K562 (cell line): ENCODE measurements around the gene FAM187B. TPM values are rescaled to one million over a fixed set of nuclear protein-coding genes. Genes with fewer than 3 reads are reported as not detected.

Experiments
- CC2D1A ChIP-seq: fragments of 450-650 bp; IDR thresholded peaks from 2 replicates; pipeline ENCODE4 v1.6.1; 2017; ENCODE audit warnings: mild to moderate bottlenecking
- FOXO4 ChIP-seq: fragments of 450-650 bp; formaldehyde crosslinking; IDR thresholded peaks from 2 replicates; pipeline ENCODE4 v1.4.0; 2020; ENCODE audit warnings: mild to moderate bottlenecking, moderate library complexity
- HMBOX1 ChIP-seq: sonication (generic); IDR thresholded peaks from 2 replicates; pipeline ENCODE4 v1.6.1; 2016
- IFI16 ChIP-seq: fragments of 250-450 bp; sonication (Bioruptor Pico); IDR thresholded peaks from 2 replicates; pipeline ENCODE4 v2.1.2; 2022; ENCODE audit warnings: mild to moderate bottlenecking, inconsistent platforms
- L3MBTL2 ChIP-seq: fragments of 450-650 bp; IDR thresholded peaks from 2 replicates; pipeline ENCODE4 v1.6.1; 2016; ENCODE audit warnings: mild to moderate bottlenecking, moderate library complexity
- MEIS2 ChIP-seq: fragments of 450-650 bp; IDR thresholded peaks from 2 replicates; pipeline ENCODE4 v1.6.1; 2014; ENCODE audit warnings: mild to moderate bottlenecking; ENCODE audit not compliant: partially characterized antibody
- MGA ChIP-seq: fragments of 450-650 bp; IDR thresholded peaks from 2 replicates; pipeline ENCODE4 v1.6.1; 2016; ENCODE audit warnings: mild to moderate bottlenecking, moderate library complexity
- MIER1 ChIP-seq: fragments of 450-650 bp; IDR thresholded peaks from 2 replicates; pipeline ENCODE4 v1.6.1; 2016; ENCODE audit warnings: antibody characterized with exemption, mild to moderate bottlenecking, low read depth
- MLX ChIP-seq, 2 experiments: fragments of 450-650 bp in 1 of 2; sonication (generic) in 1 of 2; formaldehyde crosslinking; conservative IDR thresholded peaks; 2 replicates each; pipeline versions ENCODE4 v1.4.0 to v1.8.1; 2020 to 2022; ENCODE audit warnings: mild to moderate bottlenecking in 1 of 2, missing genetic modification reagents in 1 of 2
- PHB ChIP-seq: fragments of 250-450 bp; sonication (Bioruptor Pico); IDR thresholded peaks from 2 replicates; pipeline ENCODE4 v1.5.0; 2021
- ZNF224 ChIP-seq: sonication (generic); formaldehyde crosslinking; IDR thresholded peaks from 2 replicates; pipeline ENCODE4 v1.8.0; 2022; ENCODE audit warnings: mild to moderate bottlenecking, missing genetic modification reagents
- ZNF561 ChIP-seq: fragments of 450-650 bp; formaldehyde crosslinking; conservative IDR thresholded peaks from 2 replicates; pipeline ENCODE4 v1.4.0; 2020; ENCODE audit warnings: mild to moderate bottlenecking, moderate library complexity
- ZNF699 ChIP-seq: fragments of 250-450 bp; sonication (Bioruptor Pico); IDR thresholded peaks from 2 replicates; pipeline ENCODE4 v1.8.0; 2021; ENCODE audit warnings: mild to moderate bottlenecking, moderate library complexity; ENCODE audit not compliant: insufficient replicate concordance
- polyA plus RNA-seq, 8 experiments: library from polyadenylated mRNA; depleted of rRNA in 4 of 8; stranded (reverse) in 5 of 8; unstranded in 3 of 8; fragments of >200 nt; fragmentation: Nextera tagmentation in 2 of 8; fragmentation: Illumina TruSeq in 1 of 8; extraction: Ambion mirVana in 2 of 8; extraction: Trizol in 1 of 8; gene quantifications; 2 replicates each; pipeline versions ENCODE4 v1.2.1 to v1.2.3, GENCODE V29; 2011 to 2014; ENCODE audit warnings: inconsistent platforms in 1 of 8, missing spikeins in 1 of 8
- total RNA-seq, 7 experiments: library from RNA; depleted of rRNA in 6 of 7; stranded (reverse); fragments of >200 nt in 6 of 7; fragmentation: Illumina TruSeq in 2 of 7; extraction: Trizol in 2 of 7; gene quantifications; 2 replicates each; pipeline versions ENCODE4 v1.2.1 to v1.2.3, GENCODE V29; 2011 to 2021; ENCODE audit warnings: low replicate concordance in 1 of 7

The FAM187B gene
- total and polyA plus RNA-seq, 9 of the 15 experiments (the other 6 are each of a cell fraction or from before 2014, with no cell fraction given): 0.04 to 0.09 TPM; not detected in 7

GRCh38 chr19:35247526-35248309 is 19.2 kb upstream of the FAM187B start (continued):
- TF ChIP-seq MGA (peak; percentile 47), CC2D1A (peak; percentile 86), ZNF699 (CRISPR knock-in tag) (no peak), L3MBTL2 (peak; percentile 69), MEIS2 (peak; percentile 43), FOXO4 (CRISPR knock-in tag) (no peak), MLX (CRISPR knock-in tag; conservative IDR thresholded peaks at IDR 0.05) (no peak), MIER1 (peak; percentile 52; the same call in 1 of the 2 replicates), ZNF561 (CRISPR knock-in tag) (no peak), PHB (CRISPR knock-in tag) (no peak), ZNF224 (CRISPR knock-in tag) (no peak), HMBOX1 (no peak), IFI16 (no peak)
